C4-2B (cell line): Measurements from ENCODE around the gene CTRL.

Experiments used
- H3K27ac ChIP-seq: fragments of 450-650 bp; 2 replicates; pipeline ENCODE4 v1.5.1; 2017
- CTCF ChIP-seq: fragments of 450-650 bp; conservative IDR thresholded peaks from 2 replicates; pipeline ENCODE4 v1.5.1; 2017; ENCODE audit warnings: mild to moderate bottlenecking
- ZFX ChIP-seq: fragments of 450-650 bp; IDR thresholded peaks from 2 replicates; pipeline ENCODE4 v1.6.1; 2017

CTRL gene

GRCh38 chr16:67902831-67903230 is 28.8 kb downstream of the CTRL start:
- no peak overlapping the region for H3K27ac ChIP-seq
- TF ChIP-seq ZFX = no peak
- TF ChIP-seq CTCF = no peak

- no peak overlapping the region for H3K27ac ChIP-seq
- TF ChIP-seq ZFX (no peak), CTCF (no peak)
Measured at GRCh38 chr16:67901734-67902133, 29.9 kb downstream of the CTRL start.

- H3K27ac ChIP-seq = no peak overlapping the region
- TF ChIP-seq CTCF (no peak), ZFX (no peak)
Measured at GRCh38 chr16:67897231-67897630, 34.4 kb downstream of the CTRL start.

- TF ChIP-seq CTCF = no peak
- TF ChIP-seq ZFX = no peak
- peak overlapping the region; percentile 94 for H3K27ac ChIP-seq
Measured at GRCh38 chr16:67893743-67894399, 37.8 kb downstream of the CTRL start.

- TF ChIP-seq CTCF (no peak), ZFX (peak; percentile 98)
- H3K27ac ChIP-seq = peak within 1 kb of the TSS; percentile 94
Measured at GRCh38 chr16:67892899-67893742, 38.5 kb downstream of the CTRL start, which contains the start of gene PSKH1. PSKH1 (plus strand) TSS chr16:67893254; CDS start chr16:67908750, 15,496 bp downstream.

GRCh38 chr16:67892375-67892774 is 39.3 kb downstream of the CTRL start:
- TF ChIP-seq ZFX (no peak), CTCF (no peak)
- 0 out of 2 replicates have a peak overlapping the region, but pooled peaks have one; percentile 15 for H3K27ac ChIP-seq

GRCh38 chr16:67888331-67888730 is 43.3 kb downstream of the CTRL start:
- H3K27ac ChIP-seq = no peak overlapping the region
- TF ChIP-seq CTCF (no peak), ZFX (no peak)
